Thoracic aorta (tissue), 2 donors: ENCODE data around the gene CTSA. TPM values are rescaled to one million over a fixed set of nuclear protein-coding genes. Genes with fewer than 3 reads are reported as not detected.
"Not testable (repeated sequence)": the region's sequence is repeated elsewhere in the genome, so short reads cannot be mapped to it uniquely, and the experiment has no call there.

Experiments
- ATAC-seq: fragments of 150-250 bp; one replicate; pipeline ENCODE4 v1.8.0; 2017; ENCODE audit warnings: low read depth; ENCODE audit not compliant: insufficient number of reproducible peaks, low FRiP score
- DNase-seq: peaks from one replicate; pipeline ENCODE4 v3.0.0-alpha.2; 2020; ENCODE audit warnings: low spot score
- H3K27ac ChIP-seq, 2 donors: fragments of 200-600 bp; sonication (generic); 1 replicate in 1 of 2; 2 replicates in 1 of 2; pipeline ENCODE4 v1.5.1; 2016; ENCODE audit warnings: mild to moderate bottlenecking in 2 of 2, moderate library complexity in 2 of 2
- H3K27me3 ChIP-seq: fragments of 200-600 bp; sonication (generic); replicated peaks from 2 replicates; pipeline ENCODE4 v1.6.0; 2016; ENCODE audit warnings: mild to moderate bottlenecking; ENCODE audit not compliant: insufficient read depth
- H3K36me3 ChIP-seq: fragments of 200-600 bp; sonication (generic); one replicate; pipeline ENCODE4 v1.5.1; 2016
- H3K4me1 ChIP-seq, 2 donors: fragments of 200-600 bp; sonication (generic); 1 replicate in 1 of 2; 2 replicates in 1 of 2; pipeline versions ENCODE4 v1.5.1 to v1.6.0; 2016; ENCODE audit warnings: low read depth in 2 of 2, mild to moderate bottlenecking in 1 of 2; ENCODE audit not compliant: control insufficient read depth in 1 of 2
- H3K4me3 ChIP-seq: fragments of 200-600 bp; sonication (generic); 2 replicates; pipeline ENCODE4 v1.5.1; 2016; ENCODE audit warnings: mild to moderate bottlenecking
- H3K9me3 ChIP-seq: fragments of 200-600 bp; sonication (generic); 2 replicates; pipeline ENCODE4 v1.5.1; 2016
- total RNA-seq, 2 donors: library from RNA; depleted of rRNA; stranded (reverse); fragments of >200 nt; gene quantifications; one replicate each; pipeline versions ENCODE4 v1.1.0 to v1.2.3, GENCODE V29; 2016
- TF ChIP-seq, protein P1 (sequence below): fragments of 200-600 bp; sonication (generic); IDR thresholded peaks from one replicate; pipeline ENCODE4 v1.5.1; 2019; ENCODE audit warnings: antibody characterized with exemption

The CTSA gene
- total RNA-seq, 2 donors from 2014 or later: 73.7 to 109 TPM

DNA sequence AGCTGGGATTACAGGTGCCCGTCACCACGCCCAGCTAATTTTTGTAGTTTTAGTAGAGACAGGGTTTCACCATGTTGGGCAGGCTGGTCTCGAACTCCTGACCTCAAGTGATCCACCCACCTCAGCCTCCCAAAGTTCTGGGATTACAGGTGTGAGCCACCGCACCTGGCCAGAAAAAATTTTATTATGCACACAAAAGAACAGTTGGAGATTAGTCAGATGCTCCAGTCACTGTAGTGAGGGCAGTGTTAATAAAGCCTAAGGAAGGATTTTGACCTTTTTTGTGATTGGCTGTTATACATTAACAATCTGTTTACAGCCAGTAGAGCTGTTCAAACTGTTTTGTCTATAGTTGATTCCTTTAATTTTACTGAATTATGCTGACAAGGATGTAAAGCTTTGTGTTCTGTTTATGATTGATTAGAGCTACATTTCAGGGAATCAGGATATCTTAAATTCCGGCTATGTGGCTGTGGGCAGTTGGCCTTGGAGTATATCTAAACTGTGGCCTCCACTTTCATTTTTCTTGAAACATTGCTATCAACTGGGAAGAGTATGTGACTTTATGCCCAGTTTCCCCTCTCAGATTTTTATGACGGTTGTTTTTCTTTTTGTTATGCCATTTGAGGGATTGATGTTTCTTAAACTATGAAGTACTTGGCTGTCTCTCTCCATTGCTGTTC, 23.9 kb upstream of the CTSA start:
- Histone ChIP-seq H3K27ac (no peak overlapping the region), H3K4me1 (no peaks in the 10 kb centered on the region), H3K9me3 (no peaks in the 10 kb centered on the region), H3K36me3 (no peaks in the 10 kb centered on the region), H3K4me3 (no peak overlapping the region), H3K27me3 (no peaks in the 10 kb centered on the region)
- DNase-seq: no peak
- no peak for ATAC-seq
- TF ChIP-seq, protein P1, sequence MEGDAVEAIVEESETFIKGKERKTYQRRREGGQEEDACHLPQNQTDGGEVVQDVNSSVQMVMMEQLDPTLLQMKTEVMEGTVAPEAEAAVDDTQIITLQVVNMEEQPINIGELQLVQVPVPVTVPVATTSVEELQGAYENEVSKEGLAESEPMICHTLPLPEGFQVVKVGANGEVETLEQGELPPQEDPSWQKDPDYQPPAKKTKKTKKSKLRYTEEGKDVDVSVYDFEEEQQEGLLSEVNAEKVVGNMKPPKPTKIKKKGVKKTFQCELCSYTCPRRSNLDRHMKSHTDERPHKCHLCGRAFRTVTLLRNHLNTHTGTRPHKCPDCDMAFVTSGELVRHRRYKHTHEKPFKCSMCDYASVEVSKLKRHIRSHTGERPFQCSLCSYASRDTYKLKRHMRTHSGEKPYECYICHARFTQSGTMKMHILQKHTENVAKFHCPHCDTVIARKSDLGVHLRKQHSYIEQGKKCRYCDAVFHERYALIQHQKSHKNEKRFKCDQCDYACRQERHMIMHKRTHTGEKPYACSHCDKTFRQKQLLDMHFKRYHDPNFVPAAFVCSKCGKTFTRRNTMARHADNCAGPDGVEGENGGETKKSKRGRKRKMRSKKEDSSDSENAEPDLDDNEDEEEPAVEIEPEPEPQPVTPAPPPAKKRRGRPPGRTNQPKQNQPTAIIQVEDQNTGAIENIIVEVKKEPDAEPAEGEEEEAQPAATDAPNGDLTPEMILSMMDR: no peak

DNA sequence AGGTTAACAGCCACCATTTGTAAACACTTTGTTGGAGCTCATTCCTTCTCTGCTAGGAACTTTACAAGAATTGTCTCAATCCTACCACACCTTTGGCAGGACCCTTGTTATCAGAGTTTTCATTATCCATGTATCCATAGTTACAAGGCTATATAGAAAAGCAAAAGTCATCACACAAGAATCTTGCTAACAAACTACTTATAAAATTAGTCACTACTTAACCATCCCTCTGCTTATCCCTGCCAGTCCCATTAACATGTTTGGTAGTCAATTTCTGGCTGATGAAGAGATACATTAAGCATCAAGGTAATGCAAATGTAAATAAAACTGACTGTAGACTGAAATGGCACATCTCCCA, 23.3 kb upstream of the CTSA start:
- Histone ChIP-seq H3K4me1 (no peaks in the 10 kb centered on the region), H3K36me3 (no peaks in the 10 kb centered on the region), H3K27me3 (no peaks in the 10 kb centered on the region), H3K27ac (no peak overlapping the region), H3K4me3 (no peak overlapping the region), H3K9me3 (no peaks in the 10 kb centered on the region)
- TF ChIP-seq, protein P1: no peak
- no peak for ATAC-seq
- no peak for DNase-seq

- TF ChIP-seq, protein P1: no peak
Observed at GRCh38 chr20:45872626-45873025, 18.5 kb upstream of the CTSA start.

DNA sequence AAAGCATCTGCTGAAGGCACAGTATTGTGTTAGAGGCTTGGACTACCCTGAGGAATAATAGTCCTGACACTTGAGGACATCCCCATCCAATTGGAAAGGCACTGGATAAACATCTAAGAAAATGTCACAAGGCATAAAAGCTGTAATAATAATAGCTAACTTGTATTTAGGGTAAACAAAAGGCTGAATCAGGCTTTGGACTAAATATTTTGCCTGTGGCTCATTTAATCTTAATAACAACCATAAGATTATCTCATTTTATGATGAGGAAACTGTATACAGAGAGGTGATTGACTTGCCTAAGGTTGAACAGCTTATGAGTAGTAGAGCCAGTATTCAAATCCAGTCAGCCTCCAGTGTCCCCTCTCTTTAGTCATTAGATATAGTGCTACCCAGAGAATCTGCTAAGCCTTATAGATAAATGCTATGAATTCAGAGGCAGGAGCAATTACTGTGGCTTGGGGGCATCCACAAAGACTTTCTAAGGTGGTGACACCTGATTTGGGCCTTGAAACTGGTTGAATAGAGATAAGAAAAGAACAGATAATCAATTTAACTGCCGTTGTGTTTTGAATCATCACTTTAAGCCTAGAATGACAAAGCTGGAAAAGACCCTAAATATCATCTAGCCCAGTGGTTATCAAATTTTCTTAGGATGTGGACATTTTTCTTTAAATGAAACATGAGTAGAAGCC, 17.6 kb upstream of the CTSA start:
- DNase-seq (no peak), ATAC-seq (no peak)
- peaks cover 13% of the 10 kb centered on the region for H3K36me3 ChIP-seq

More at GRCh38 chr20:45872626-45873025, 18.5 kb upstream of the CTSA start:
- Histone ChIP-seq H3K36me3 (peaks cover 6% of the 10 kb centered on the region), H3K9me3 (no peaks in the 10 kb centered on the region), H3K27me3 (no peaks in the 10 kb centered on the region), H3K4me1 (no peaks in the 10 kb centered on the region), H3K4me3 (no peak overlapping the region), H3K27ac (no peak overlapping the region)
- ATAC-seq (no peak), DNase-seq (no peak)

DNA sequence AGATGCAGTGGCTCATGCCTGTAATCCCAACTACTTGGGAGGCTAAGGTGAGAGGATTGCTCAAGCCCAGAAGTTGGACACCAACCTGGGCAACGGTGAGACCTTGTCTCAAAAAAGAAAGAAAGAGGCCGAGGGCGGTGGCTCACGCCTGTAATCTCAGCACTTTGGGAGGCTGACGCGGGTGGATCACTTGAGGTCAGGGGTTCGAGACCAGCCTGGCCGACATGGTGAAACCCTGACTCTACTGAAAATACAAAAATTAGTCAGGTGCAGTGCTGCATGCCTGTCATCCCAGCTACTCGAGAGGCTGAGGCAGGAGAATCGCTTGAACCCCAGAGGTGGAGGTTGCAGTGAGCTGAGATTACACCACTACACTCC, 17.0 kb upstream of the CTSA start:
- not testable (repeated sequence) for H3K9me3 ChIP-seq, H3K4me3 ChIP-seq, H3K4me1 ChIP-seq, H3K27ac ChIP-seq, ATAC-seq, H3K27me3 ChIP-seq, DNase-seq
- H3K36me3 ChIP-seq: peaks cover 13% of the 10 kb centered on the region

More for the DNA sequence above, 17.6 kb upstream of the CTSA start:
- H3K4me1 ChIP-seq: no peaks in the 10 kb centered on the region
- H3K9me3 ChIP-seq: no peaks in the 10 kb centered on the region
- H3K4me3 ChIP-seq: no peak overlapping the region
- no peaks in the 10 kb centered on the region for H3K27me3 ChIP-seq
- TF ChIP-seq, protein P1: no peak
- H3K27ac ChIP-seq: no peak overlapping the region
